HG02610 (cell line): ENCODE results near the gene SRGAP2B.
A peak's percentile ranks its signal among the peaks of the same experiment; 100 is the strongest.
"Not testable (repeated sequence)": the region's sequence is repeated elsewhere in the genome, so short reads cannot be mapped to it uniquely, and the experiment has no call there.

Experiments used
- ATAC-seq: cut with Tn5 transposase; IDR thresholded peaks from one replicate; pipeline ENCODE4 v1.9.1; 2021; ENCODE audit warnings: mild to moderate bottlenecking, moderate library complexity; ENCODE audit not compliant: unreplicated experiment

The SRGAP2B gene

GRCh38 chr1:145095284-145096057 is at the start of gene SRGAP2B, which contains the start of gene FAM72D:
SRGAP2B (minus strand) TSS chr1:145095328; CDS start chr1:145092901, 2,427 bp downstream.
FAM72D (plus strand) TSS chr1:145095974; CDS start chr1:145096848, 874 bp downstream.
- ATAC-seq, result peak; percentile 88

GRCh38 chr1:145144264-145144913 is 49.3 kb upstream of the SRGAP2B start:
- not testable (repeated sequence) for ATAC-seq

DNA sequence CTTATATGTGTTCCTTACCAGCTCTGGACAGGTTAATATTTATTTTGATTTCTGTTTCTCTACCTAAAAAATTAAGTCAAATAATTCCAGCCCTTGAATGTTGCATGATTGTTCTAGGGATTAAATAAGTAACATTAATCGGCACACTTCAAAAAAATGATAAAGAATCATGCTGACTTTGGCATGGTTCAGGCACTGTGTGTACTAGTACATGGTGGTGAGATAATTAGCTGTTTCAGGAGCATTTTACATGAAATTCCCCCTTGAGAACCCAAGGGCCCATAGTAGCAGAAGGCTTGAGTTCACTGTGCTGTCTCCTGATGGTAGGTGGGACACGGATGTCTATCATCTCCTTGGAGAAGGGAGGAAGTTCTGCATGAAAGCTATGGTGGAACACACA is 45.4 kb upstream of the SRGAP2B start:
- not testable (repeated sequence) for ATAC-seq

DNA sequence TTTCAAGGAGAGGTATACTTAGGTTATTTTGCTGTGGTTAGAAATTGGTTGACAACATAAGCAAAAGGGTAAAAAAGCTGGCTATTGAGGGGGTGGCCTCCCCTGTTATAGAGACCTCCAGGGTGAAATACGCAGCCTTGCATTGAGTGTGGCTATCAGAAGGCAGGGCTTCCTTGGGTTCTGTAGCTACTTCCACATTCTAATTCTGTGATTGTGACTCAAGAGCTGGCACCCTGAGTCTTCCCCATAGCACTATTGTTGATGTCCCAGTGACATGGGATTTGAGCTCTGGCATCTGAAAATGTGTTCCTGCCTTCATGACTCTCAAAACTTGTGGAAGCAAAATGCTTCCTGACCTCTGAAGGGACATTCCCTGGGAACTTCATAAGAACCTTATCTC is 39.3 kb upstream of the SRGAP2B start:
- ATAC-seq, result not testable (repeated sequence)

- ATAC-seq, result not testable (repeated sequence)
Observed at GRCh38 chr1:145128697-145129469, 33.8 kb upstream of the SRGAP2B start.

- not testable (repeated sequence) for ATAC-seq
Observed at GRCh38 chr1:145127144-145127543, 32.0 kb upstream of the SRGAP2B start.

GRCh38 chr1:145125112-145125511 is 30.0 kb upstream of the SRGAP2B start:
- ATAC-seq, result not testable (repeated sequence)

DNA sequence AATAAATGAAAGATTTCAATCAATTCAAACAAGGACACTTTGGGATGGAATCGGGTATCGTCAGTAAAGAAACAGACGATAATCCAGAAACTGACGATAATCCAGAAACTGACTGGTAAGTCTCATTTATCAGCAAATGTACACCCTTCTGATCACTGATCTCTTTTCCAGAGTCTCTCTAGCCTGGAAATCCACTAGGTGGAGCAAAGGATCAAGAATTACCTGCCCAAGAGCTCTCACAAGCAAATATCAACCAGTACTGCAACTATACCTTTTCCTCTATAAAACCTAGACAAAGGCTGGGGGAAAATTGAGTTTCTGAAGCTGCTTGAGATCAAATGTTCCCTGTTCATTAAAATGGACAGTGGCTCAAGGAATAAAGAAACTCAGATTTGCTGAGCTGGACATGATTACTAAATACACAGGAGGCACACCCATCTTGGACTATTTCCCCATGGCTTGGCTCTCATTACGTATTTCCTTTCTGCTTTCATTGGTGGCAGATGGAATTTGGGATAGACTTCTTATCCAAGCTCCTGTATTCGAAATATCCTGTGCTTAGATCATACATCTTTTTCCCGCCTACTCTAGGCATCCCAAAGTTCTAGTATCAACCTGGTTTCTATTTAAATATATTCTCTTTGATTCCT is 29.0 kb upstream of the SRGAP2B start:
- not testable (repeated sequence) for ATAC-seq

GRCh38 chr1:145123062-145123395 is 27.9 kb upstream of the SRGAP2B start:
- not testable (repeated sequence) for ATAC-seq

DNA sequence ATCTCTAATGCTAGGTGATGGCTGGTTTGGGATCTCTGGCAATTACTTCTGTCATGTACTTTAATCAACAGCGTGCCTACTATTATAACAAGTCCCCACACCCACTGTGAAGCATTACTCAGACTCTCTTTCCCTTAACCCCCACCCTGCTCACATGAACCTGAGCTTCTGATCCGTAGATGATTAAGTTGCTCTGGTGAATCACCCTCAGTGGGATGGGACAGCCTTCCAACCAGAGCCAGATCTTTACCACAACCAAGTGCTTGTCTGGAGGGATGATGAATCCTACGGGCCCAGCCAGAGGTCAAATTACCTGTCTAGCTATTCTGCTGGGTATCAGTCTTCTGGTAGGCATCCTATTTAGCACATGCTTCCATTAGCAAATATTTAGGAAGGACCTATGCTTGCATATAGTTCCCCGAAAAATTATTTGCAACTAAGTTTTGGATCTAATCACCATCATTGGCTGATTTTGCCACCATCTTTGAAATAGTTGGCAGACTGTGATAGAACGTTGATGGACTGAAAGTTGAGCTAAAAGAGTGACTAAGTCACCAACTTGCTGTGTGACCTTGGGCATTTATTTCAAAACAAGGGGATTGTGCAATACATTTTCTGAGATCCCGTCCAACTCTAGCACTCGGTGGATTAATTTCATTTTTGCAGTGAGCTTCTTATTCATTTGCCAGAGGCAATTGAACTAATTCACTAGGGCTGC is 27.4 kb upstream of the SRGAP2B start:
- ATAC-seq, result not testable (repeated sequence)

DNA sequence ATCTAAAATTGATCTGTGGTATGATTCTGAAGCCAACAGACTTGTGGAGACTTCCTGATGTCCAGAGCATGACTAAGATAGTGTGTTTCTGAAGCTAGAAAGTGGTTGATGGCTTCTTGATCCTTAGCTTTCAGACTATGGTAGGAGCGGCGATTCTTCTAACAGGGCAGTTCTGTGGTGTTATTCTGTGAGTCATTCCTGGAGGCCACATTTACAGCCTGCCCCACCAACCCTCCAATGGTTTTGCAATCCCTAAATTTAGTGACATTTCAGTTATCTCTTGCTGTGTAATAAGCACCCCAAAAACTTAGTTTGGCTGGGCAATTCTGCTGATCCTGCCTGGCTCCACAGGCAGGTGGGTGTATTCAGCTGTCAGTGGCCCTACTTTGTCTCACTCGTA is 24.7 kb upstream of the SRGAP2B start:
- ATAC-seq, result not testable (repeated sequence)

DNA sequence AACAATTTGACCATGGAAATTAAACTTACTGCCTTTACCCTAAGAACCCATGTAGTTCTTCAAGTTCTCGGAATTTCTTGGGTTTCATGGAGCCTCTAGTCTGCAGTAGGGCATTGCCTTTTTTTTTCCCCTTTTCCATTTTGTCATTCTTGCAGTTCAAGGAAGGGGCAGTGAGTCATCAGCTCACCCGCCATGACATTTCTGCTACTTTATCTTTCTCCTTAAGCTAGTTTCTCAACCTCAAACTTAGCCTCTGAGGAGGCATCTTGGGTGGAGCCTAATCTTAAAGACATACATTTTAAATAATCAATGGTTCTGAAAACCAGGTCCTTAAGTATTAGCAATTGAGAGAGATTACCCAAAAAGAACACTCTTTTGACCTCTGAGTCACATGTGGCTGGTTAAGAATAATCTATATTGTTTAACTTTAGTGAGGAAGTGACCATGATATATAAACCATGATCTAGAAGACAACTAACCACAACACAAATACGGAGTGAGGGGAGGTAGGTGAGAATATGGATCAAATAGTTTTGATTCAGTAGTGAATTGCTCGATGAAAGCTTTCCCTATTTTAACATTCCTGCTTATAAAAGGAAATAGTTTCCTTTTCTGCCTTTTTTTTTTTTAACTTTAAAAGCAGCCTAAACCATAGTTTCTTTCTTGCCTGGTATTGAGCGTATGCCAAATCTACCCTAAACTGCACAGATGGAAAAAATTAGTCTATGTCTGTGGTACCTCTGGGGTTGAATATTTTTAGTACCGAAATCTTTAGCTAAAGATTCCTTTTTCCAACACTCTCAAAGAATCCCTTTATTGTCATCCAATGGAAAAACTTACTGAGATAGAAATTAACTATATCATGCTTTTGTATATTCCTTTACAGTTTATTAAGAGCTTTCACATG is 20.7 kb upstream of the SRGAP2B start:
- not testable (repeated sequence) for ATAC-seq

- ATAC-seq, result not testable (repeated sequence)
Observed at GRCh38 chr1:145114560-145115057, 19.5 kb upstream of the SRGAP2B start.

DNA sequence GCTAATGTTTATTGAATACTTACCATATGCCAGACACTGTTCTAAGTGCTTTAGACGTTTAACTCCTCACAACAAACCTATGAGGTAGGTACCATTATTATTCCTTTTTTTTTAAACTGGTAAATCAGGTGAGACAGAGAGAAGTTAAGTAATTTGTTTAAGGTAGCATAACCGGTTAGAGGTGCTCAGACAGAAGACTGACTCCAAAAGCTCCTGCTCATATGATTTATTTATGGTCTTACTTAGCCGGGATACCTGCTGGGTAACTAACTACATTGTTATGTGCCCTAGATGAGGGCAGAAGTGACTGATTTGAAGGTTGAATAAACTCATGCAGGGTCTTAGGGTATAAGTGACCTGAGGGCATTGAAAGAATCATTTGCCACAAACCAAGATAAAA is 17.6 kb upstream of the SRGAP2B start:
- ATAC-seq, result not testable (repeated sequence)

GRCh38 chr1:145111674-145112073 is 16.5 kb upstream of the SRGAP2B start:
- ATAC-seq, result not testable (repeated sequence)

DNA sequence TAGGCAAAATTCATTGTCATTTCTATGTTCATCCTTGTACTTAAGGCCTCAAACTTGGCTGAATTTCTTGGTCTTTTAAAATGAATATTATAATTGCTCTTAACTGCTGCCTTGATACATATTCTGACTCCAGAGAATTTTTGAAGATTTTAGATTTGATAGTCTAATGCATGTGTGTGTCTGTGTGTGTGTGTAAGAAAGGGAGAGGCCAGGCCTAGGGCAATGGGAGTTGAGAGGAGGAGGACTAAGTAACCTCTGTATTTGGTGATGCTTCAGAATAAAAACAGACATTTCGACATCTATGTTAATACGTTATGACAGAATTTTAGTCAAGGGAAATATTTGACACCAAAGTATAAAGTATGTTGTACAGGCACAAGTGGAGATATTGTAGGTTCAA is 8.2 kb upstream of the SRGAP2B start:
- not testable (repeated sequence) for ATAC-seq

GRCh38 chr1:145101725-145102124 is 6.6 kb upstream of the SRGAP2B start:
- ATAC-seq, result not testable (repeated sequence)

GRCh38 chr1:145094655-145095211 is 395 bp downstream of the SRGAP2B start:
- ATAC-seq, result not testable (repeated sequence)
